ENCODE results near the gene NUDT22. TPM values are rescaled to one million over a fixed set of nuclear protein-coding genes. Genes with fewer than 3 reads are reported as not detected.

NUDT22 gene
- total and polyA plus RNA-seq, 2 experiments from 2014 or later, result 33.9 to 67.0 TPM

GRCh38 chr11:64251753-64252002, 25.6 kb downstream of the NUDT22 start (continued):
- no peak for TF ChIP-seq ZNF462 (CRISPR knock-in tag; IDR thresholded peaks at IDR 0.05)
- no peak for TF ChIP-seq EZH2 (IDR thresholded peaks at IDR 0.05; ENCODE audit: low read depth, unreplicated experiment)
- no peak for TF ChIP-seq ZNF114 (CRISPR knock-in tag; IDR thresholded peaks at IDR 0.05)
- no peak for TF ChIP-seq CTCF (conservative IDR thresholded peaks at IDR 0.05; ENCODE audit: low read depth in 2 of 2)
- no peak for TF ChIP-seq JUNB (IDR thresholded peaks at IDR 0.05; ENCODE audit: unreplicated experiment)

GRCh38 chr11:64252003-64252872, 26.2 kb downstream of the NUDT22 start:
- no peaks in the 10 kb centered on the region; the same call in none of the 2 replicates for H4K20me1 ChIP-seq (replicated peaks; ENCODE audit: insufficient read depth)
- H3K79me2 ChIP-seq (replicated peaks; ENCODE audit: insufficient read depth), result peaks cover 19% of the 10 kb centered on the region
- peaks cover 30% of the 10 kb centered on the region for H3F3A ChIP-seq (replicated peaks; ENCODE audit: low read depth)
- Mint-ChIP-seq H3K4me3 (peak overlapping the region; percentile 92), H3K9me3 (no peaks in the 10 kb centered on the region), H3K27ac (peak overlapping the region; percentile 69; the same call in 1 of the 2 replicates), H3K4me1 (peaks cover 39% of the 10 kb centered on the region), H3K27me3 (ENCODE audit: insufficient read depth, low read depth, poor library complexity) (peaks cover 28% of the 10 kb centered on the region), H3K36me3 (ENCODE audit: low read depth) (peaks cover 16% of the 10 kb centered on the region)
- H3K4me1 ChIP-seq (ENCODE audit: insufficient read depth), result peaks cover 32% of the 10 kb centered on the region
- peak overlapping the region; percentile 94 for H3K4me3 ChIP-seq
- peak overlapping the region; percentile 98 for H3K4me2 ChIP-seq
- H3K27ac ChIP-seq (ENCODE audit: low read depth), result peak overlapping the region; percentile 59; the same call in 1 of the 2 replicates
- DNase-seq (ENCODE audit: low spot score) (peak; percentile 66), ATAC-seq (peak; percentile 14)
- H3K27me3 ChIP-seq (ENCODE audit: insufficient read depth), result no peaks in the 10 kb centered on the region
- no peaks in the 10 kb centered on the region for H3K9me2 ChIP-seq (ENCODE audit: insufficient read depth)
- no peak overlapping the region for H2AFZ ChIP-seq
- 0 out of 2 replicates have a peak, but pooled peaks cover 5% of the 10 kb centered on the region for H3K36me3 ChIP-seq (ENCODE audit: insufficient read depth)
- TF ChIP-seq REST (IDR thresholded peaks at IDR 0.05; ENCODE audit: unreplicated experiment) (no peak), JUNB (IDR thresholded peaks at IDR 0.05; ENCODE audit: unreplicated experiment) (no peak), EZH2phosphoT487 (IDR thresholded peaks at IDR 0.05; ENCODE audit: unreplicated experiment) (no peak)

Measured in GM23338 (cell line).